ENCODE data around the gene VSTM2B.
A peak's percentile ranks its signal among the peaks of the same experiment; 100 is the strongest.

Gene VSTM2B

DNA sequence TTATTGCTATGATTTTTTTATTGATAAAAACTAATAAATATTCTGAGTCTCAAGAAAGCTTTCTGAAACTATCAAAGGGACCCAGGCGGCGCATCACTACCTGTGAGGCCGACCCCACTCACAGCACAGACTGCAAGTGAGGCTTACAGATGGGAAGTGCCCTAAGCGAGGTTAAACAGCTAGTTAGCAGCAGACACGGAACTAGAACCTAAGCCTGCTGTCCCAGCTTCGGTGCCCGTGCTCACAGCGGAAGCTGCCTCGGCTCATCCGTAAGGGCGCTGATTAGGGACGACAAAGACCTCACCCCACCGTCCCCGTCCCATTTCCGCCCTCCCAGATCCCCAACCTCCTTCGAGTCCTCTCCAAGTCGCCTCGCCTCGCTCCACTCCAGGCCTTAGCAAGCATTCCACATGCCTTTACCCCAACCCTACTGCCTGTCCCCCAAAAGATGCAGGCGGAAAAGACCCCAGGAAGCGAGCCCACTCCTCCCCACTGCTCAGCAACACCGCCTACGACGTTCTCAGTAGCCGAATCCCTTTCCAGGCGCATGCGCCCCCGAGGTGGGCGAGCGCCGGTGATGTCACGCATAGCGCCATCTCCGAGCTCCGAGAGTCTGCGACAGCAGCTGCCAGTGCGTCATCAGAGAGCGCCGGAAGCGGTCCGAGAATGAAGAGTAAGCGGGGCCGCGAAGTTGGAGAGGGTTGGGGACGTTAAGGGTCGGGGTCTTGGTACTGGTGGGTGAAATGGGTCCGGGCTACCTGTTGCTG is 80.0 kb downstream of the VSTM2B start, which contains the start of gene POP4:
Gene POP4 (plus strand): TSS at position 631 of the 767 bp plus-strand sequence. CDS start 36 bp downstream, at position 667.
- DNase-seq = peak; percentile 99

DNA sequence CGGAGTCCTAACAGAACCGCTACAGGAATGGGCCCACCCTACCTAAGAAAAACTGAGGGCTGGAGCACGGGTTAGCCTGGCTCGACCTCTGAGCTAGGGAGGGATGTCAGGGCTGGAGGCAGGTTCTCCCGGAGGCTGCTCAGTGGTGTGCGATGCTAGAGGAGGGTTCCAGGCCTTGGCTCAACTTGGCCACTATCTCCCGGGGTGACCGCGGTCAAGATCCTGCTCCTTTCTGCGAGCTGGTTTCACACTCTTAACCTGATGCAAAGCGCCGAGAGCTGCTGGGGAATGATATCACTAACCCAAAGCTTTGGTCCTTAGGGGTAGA is 80.6 kb downstream of the VSTM2B start:
- no peak for DNase-seq

DNA sequence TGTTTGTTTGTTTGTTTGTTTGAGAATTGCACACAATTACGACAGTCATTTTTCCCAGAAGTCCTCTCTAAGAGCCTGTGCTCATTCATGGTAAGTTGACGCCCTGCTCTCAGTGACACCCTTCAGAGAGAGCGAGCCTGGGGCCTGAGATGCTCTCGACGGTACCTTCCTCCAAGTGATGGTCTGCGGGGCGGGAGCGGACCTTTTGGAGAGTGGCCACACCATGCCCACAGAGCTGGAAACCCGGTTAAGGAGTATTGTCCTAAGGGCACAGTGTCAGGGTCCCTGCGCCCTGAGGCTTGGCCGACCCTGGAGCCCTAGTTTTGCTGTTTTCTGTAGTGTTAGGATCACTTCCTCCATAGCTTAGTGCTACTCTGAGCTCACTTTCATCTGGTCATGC is 83.8 kb downstream of the VSTM2B start:
- DNase-seq = no peak

DNA sequence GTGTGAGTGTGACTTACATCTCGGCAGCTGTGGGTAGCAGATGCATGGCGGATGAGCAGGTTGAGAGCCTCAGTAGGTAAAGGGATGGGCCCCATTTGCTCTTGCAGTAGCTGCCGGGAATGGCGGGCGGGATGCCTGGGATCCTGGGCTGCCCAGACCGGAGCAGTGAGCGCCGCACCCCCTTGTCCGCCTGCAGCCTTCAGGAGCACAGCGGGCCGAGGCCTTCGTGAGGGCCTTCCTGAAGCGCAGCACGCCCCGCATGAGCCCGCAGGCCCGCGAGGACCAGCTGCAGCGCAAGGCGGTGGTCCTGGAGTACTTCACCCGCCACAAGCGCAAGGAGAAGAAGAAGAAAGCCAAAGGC is 84.4 kb downstream of the VSTM2B start:
- DNase-seq = no peak

DNA sequence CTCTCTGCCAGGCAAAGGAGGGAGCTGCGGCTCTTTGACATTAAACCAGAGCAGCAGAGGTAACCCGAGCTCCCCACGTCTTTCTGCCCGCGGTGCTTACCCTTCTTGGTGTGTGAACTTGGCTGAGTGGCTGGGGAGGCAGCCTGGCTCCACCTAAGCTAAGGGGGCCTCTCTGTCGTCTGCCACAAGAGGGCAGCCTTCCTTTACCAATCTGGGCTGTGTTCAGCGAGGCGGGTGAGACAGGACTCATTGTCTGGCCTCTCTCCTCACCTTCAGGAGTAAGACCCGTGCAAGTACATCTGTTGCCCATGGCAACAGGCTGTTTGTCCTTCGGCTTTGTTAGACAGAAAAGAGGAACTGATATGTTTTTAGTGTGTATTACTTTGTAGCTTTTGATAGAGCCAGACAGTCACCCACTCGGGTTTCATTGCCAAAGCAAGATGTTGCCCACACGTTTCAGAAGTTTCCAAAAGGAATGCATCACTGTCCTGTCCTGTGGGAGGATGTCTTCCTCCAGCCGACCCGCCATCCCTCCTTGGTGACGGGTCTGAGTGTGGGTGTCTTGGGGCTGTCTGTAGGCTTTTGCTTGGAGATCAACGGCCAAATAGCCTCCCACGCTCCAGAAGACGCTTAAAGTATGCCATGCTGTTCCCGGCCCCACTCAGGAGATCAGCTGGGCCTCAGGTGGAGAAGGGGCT is 84.9 kb downstream of the VSTM2B start:
- peak; percentile 79 for DNase-seq

DNA sequence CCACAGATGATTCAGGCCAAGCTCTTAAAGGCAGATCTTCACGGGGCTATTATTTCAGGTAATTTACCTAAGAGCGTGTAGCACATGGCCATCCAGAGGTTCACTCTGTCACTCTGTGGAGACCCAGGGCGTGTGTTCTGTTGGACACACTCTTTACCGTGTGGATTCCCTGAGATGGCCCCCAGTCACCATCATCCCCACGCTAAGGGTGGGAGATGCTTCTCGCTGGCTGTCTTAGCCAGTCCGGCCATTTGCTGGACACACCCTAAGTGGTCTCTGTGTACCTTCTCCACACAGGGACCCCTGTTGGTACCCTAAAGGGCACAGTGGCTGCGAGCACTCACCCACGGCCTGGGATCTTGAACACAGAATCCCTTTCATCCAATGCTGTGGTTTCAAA is 86.3 kb downstream of the VSTM2B start:
- DNase-seq = no peak

DNA sequence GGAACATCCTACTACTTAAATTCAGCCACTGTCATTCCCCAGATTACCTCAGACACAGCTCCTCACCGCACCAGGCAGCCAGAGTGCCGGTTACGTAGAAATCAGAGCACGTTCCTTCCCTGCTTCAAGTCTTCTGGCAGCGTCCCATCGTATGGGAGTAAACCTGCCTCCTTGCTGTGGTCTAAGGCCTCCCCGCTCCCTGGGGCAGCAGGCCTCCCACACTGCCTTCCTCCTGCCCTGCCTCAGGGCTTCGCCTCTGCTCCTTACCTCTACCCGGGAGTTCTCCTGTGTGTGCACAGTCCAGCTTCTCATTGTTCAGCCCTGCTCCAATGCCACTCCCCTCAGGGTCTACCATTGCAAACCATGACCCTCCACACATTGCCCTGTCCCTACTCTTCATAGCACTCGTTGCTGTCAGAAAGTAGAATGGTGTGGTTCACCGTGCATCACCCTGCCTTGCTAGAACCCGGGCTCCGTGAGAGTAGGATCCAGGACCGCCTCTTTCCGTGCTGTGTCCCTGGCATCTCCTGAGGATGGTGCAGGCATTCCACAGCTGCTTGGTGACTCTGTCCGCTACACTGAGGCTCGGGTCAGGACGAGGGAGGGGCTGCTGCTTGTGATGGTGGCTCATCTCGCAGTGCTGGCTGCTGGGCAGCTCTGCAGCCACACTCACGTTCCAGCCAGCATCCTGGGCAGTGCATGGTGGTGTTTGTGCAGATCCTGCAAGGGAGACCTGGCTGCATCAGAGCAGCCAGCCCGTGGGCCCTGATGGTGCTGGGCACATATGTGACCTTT is 87.2 kb downstream of the VSTM2B start:
- DNase-seq = no peak

DNA sequence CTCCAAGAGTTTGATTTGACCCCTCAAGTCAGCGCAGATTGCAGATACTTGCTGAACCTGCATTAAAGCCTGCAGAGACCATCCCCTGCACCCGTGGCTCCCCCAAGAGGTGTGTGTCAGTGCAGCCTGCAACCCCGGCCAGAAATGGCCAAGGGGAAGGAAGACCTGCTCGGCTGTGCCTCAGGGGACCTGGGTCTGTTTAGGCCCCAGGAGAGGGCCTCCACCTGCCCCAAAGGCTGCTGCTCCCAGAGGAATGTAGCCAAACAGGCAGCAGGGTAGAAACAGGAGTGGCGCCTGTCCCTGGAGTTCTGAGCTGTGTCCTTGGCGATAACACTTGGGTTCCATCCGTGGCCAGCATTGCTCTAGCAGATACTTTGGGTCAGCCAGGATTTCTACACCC is 88.3 kb downstream of the VSTM2B start:
- no peak for DNase-seq
